Effector memory CD8-positive, alpha-beta T cell (primary cell): ENCODE measurements around the gene PDZD4.
A peak's percentile ranks its signal among the peaks of the same experiment; 100 is the strongest.

Experiments
- ATAC-seq: fragments of 150-1000 bp; cut with Tn5 transposase; replicated peaks from 2 replicates; pipeline ENCODE4 v1.10.0; 2021; ENCODE audit warnings: mild to moderate bottlenecking, moderate library complexity
- DNase-seq, 3 experiments: peaks; one replicate each; pipeline ENCODE4 v3.0.0; 2021
- H3K27ac Mint-ChIP-seq, 2 donors: one replicate each; pipeline ENCODE4 v1.8.0; 2022; ENCODE audit warnings: mild to moderate bottlenecking in 2 of 2, mixed read lengths in 2 of 2, moderate library complexity in 2 of 2
- H3K27me3 Mint-ChIP-seq, 2 donors: one replicate each; pipeline ENCODE4 v1.8.0; 2022; ENCODE audit warnings: mixed read lengths in 2 of 2
- H3K36me3 Mint-ChIP-seq: one replicate; pipeline ENCODE4 v1.8.0; 2022; ENCODE audit warnings: mild to moderate bottlenecking, moderate library complexity, mixed read lengths; ENCODE audit not compliant: insufficient read depth
- H3K4me1 Mint-ChIP-seq, 2 donors: one replicate each; pipeline ENCODE4 v1.8.0; 2022; ENCODE audit warnings: low read depth in 2 of 2, mixed read lengths in 2 of 2
- H3K4me3 Mint-ChIP-seq, 2 donors: one replicate each; pipeline ENCODE4 v1.8.0; 2022; ENCODE audit warnings: mild to moderate bottlenecking in 2 of 2, mixed read lengths in 2 of 2, moderate library complexity in 2 of 2
- H3K9me3 Mint-ChIP-seq, 2 donors: one replicate each; pipeline ENCODE4 v1.8.0; 2022; ENCODE audit warnings: mixed read lengths in 2 of 2

PDZD4 gene

GRCh38 chrX:153769865-153770600 lies 60.3 kb downstream of the PDZD4 start:
- no peak for DNase-seq
- Mint-ChIP-seq H3K4me3 (no peak overlapping the region), H3K4me1 (peaks cover 4 to 5% of the 10 kb centered on the region in 2 donors), H3K9me3 (no peaks in the 10 kb centered on the region), H3K36me3 (no peaks in the 10 kb centered on the region), H3K27ac (no peak overlapping the region), H3K27me3 (no peaks in the 10 kb centered on the region)
- no peak for ATAC-seq

GRCh38 chrX:153769158-153769864 lies 61.0 kb downstream of the PDZD4 start:
- DNase-seq: no peak
- H3K36me3 Mint-ChIP-seq: no peaks in the 10 kb centered on the region
- no peak for ATAC-seq
- H3K9me3 Mint-ChIP-seq: no peaks in the 10 kb centered on the region
- H3K4me3 Mint-ChIP-seq: no peak overlapping the region
- H3K4me1 Mint-ChIP-seq: peaks cover 4 to 5% of the 10 kb centered on the region in 2 donors
- no peaks in the 10 kb centered on the region for H3K27me3 Mint-ChIP-seq
- no peak overlapping the region for H3K27ac Mint-ChIP-seq

- ATAC-seq: no peak
- no peaks in the 10 kb centered on the region for H3K36me3 Mint-ChIP-seq
- H3K4me1 Mint-ChIP-seq: peaks cover 4 to 9% of the 10 kb centered on the region in 2 donors
- H3K9me3 Mint-ChIP-seq: no peaks in the 10 kb centered on the region
- peak overlapping the region in 1 of 2 donors; percentile 37 for H3K4me3 Mint-ChIP-seq
- H3K27me3 Mint-ChIP-seq: no peaks in the 10 kb centered on the region
- peak overlapping the region; percentile 35 to 81 for H3K27ac Mint-ChIP-seq
- no peak for DNase-seq
Observed at GRCh38 chrX:153768311-153769157, 61.8 kb downstream of the PDZD4 start.

GRCh38 chrX:153767674-153768055 lies 62.7 kb downstream of the PDZD4 start:
- no peak overlapping the region for H3K4me3 Mint-ChIP-seq
- H3K4me1 Mint-ChIP-seq: peaks cover 4 to 9% of the 10 kb centered on the region in 2 donors
- no peaks in the 10 kb centered on the region for H3K27me3 Mint-ChIP-seq
- no peaks in the 10 kb centered on the region for H3K9me3 Mint-ChIP-seq
- no peaks in the 10 kb centered on the region for H3K36me3 Mint-ChIP-seq
- H3K27ac Mint-ChIP-seq: peak overlapping the region; percentile 35 to 81
- ATAC-seq: no peak
- DNase-seq: no peak

GRCh38 chrX:153766871-153767673 lies 63.3 kb downstream of the PDZD4 start:
- H3K4me3 Mint-ChIP-seq: no peak overlapping the region
- DNase-seq (no peak), ATAC-seq (no peak)
- no peaks in the 10 kb centered on the region for H3K36me3 Mint-ChIP-seq
- peaks cover 4 to 9% of the 10 kb centered on the region in 2 donors for H3K4me1 Mint-ChIP-seq
- no peaks in the 10 kb centered on the region for H3K9me3 Mint-ChIP-seq
- H3K27ac Mint-ChIP-seq: no peak overlapping the region
- no peaks in the 10 kb centered on the region for H3K27me3 Mint-ChIP-seq

GRCh38 chrX:153766098-153766817 lies 64.1 kb downstream of the PDZD4 start:
- Mint-ChIP-seq H3K4me3 (no peak overlapping the region), H3K27ac (no peak overlapping the region), H3K4me1 (peaks cover 4 to 9% of the 10 kb centered on the region in 2 donors), H3K36me3 (no peaks in the 10 kb centered on the region), H3K27me3 (no peaks in the 10 kb centered on the region), H3K9me3 (no peaks in the 10 kb centered on the region)
- ATAC-seq (no peak), DNase-seq (no peak)

- Mint-ChIP-seq H3K4me3 (no peak overlapping the region), H3K4me1 (peaks cover 4 to 9% of the 10 kb centered on the region in 2 donors), H3K9me3 (no peaks in the 10 kb centered on the region), H3K27me3 (no peaks in the 10 kb centered on the region), H3K36me3 (no peaks in the 10 kb centered on the region), H3K27ac (no peak overlapping the region)
- DNase-seq: no peak
- ATAC-seq: no peak
Observed at GRCh38 chrX:153765138-153766079, 64.9 kb downstream of the PDZD4 start.

GRCh38 chrX:153764786-153765137 lies 65.6 kb downstream of the PDZD4 start:
- Mint-ChIP-seq H3K4me1 (peaks cover 4 to 9% of the 10 kb centered on the region in 2 donors), H3K9me3 (no peaks in the 10 kb centered on the region), H3K27me3 (no peaks in the 10 kb centered on the region), H3K27ac (no peak overlapping the region), H3K36me3 (no peaks in the 10 kb centered on the region), H3K4me3 (no peak overlapping the region)
- DNase-seq: no peak
- ATAC-seq: no peak

- DNase-seq: peak; percentile 68 to 69 (median 69)
- Mint-ChIP-seq H3K4me1 (peaks cover 4 to 9% of the 10 kb centered on the region in 2 donors), H3K36me3 (no peaks in the 10 kb centered on the region), H3K27me3 (no peaks in the 10 kb centered on the region), H3K9me3 (no peaks in the 10 kb centered on the region), H3K27ac (peak within 1 kb of the TSS in 1 of 2 donors; percentile 46), H3K4me3 (peak within 1 kb of the TSS in 1 of 2 donors; percentile 10)
- peak; percentile 91 for ATAC-seq
Observed at GRCh38 chrX:153763989-153764755, 66.2 kb downstream of the PDZD4 start, which contains the start of gene PLXNB3. PLXNB3 (plus strand) TSS chrX:153764249; CDS start chrX:153765536, 1,287 bp downstream.

- Mint-ChIP-seq H3K36me3 (no peaks in the 10 kb centered on the region), H3K9me3 (no peaks in the 10 kb centered on the region), H3K27ac (no peak overlapping the region), H3K4me1 (peaks cover 4 to 9% of the 10 kb centered on the region in 2 donors), H3K4me3 (no peak overlapping the region), H3K27me3 (no peaks in the 10 kb centered on the region)
- DNase-seq (no peak), ATAC-seq (peak; percentile 22)
Observed at GRCh38 chrX:153763298-153763932, 66.9 kb downstream of the PDZD4 start.
